ENCODE results near the gene TEX22.

Gene TEX22

GRCh38 chr14:105446971-105447370 is 48.6 kb downstream of the TEX22 start:
- TF ChIP-seq ZNF394 (tag by site-specific recombination; IDR thresholded peaks at IDR 0.05; ENCODE audit: borderline replicate concordance), result peak; percentile 11; the same call in 1 of the 2 replicates
- TF ChIP-seq REST (tag by site-specific recombination; IDR thresholded peaks at IDR 0.05), result no peak
- H3K9me3 ChIP-seq (ENCODE audit: control insufficient read depth, insufficient read depth, low read depth, low read length), result no peaks in the 10 kb centered on the region
- ChIA-PET CTCF (interaction anchor here (1.4 kb wide), 1 partner anchor 76 kb away, joined by 3 read pairs; no protein-coding TSS in a partner anchor), POLR2A (no interaction called here)
- H3K27ac ChIP-seq (ENCODE audit: extremely low read depth, low read depth, low read length), result no peak overlapping the region
- H3K36me3 ChIP-seq (ENCODE audit: control insufficient read depth in 2 of 2, insufficient read depth in 1 of 2, low read length in 2 of 2), result peaks cover 0 to 57% of the 10 kb centered on the region in 2 experiments; a peak in 2 of 3 replicates
- no peaks in the 10 kb centered on the region for H3K4me1 ChIP-seq (ENCODE audit: control insufficient read depth, insufficient read depth, low read length)
- H3K4me3 ChIP-seq (ENCODE audit: low read depth, low read length), result no peak overlapping the region

DNA sequence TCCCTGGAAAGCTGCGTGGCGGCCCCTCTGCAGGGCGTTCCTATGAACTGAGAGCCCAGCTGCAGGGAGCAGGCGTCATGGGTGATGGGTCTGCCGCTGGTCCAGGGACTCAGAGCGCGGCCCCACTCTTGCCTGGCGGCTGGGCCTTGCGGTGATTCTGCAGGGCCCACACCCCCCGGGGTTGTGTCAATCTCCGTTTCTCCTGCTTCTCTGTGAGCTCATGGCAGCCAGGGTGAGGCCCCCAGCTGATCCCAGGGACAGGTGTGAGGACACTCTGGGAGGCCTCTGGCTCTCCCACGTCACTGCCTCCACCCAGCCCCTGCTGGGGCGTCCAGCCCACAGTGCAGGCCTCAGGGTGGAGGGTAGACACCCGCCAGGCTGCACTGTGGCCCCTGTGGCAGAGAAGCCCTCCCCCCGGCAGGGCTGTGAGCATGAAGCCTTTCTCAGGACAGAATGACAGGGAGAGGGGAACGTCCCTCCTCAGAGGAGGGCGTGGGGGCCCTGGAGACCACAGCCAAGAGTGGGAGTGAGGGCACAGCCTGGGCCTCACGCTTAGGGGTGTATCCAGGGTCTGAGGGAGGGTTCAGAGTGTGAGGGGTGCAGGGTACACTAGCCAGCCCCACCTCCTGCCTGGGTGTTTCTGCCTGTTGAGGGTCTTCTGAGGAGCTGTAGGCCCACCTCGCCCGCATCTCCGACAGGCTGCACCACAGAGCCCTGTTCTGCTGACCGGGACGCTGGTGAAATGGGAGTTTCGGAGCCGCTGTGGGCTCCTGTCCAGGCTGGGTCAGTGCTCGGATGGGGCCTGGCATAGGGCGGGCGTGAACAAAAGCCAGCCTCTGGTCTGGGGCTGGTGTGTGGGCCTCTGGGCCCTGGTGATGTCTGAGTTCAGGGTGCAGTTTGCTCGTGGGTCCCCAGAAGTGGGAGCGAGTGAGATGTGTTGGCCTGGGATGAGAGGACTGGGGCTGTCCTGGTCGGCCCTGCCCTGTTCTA is 49.6 kb downstream of the TEX22 start:
- peak overlapping the region; percentile 49; the same call in 1 of the 2 replicates for H3K27ac ChIP-seq (ENCODE audit: extremely low read depth, low read depth, low read length)
- no peaks in the 10 kb centered on the region for H3K4me1 ChIP-seq (ENCODE audit: control insufficient read depth, insufficient read depth, low read length)
- ChIA-PET CTCF (interaction anchor here (0.5 to 1.4 kb wide), 8 partner anchors 13 to 581 kb away, joined by 3 to 7 read pairs (median 4); no protein-coding TSS in a partner anchor), POLR2A (interaction anchor here (0.6 to 1.4 kb wide), 2 partner anchors 33 to 44 kb away, joined by 3 to 4 read pairs; no protein-coding TSS in a partner anchor)
- H3K4me3 ChIP-seq (ENCODE audit: low read depth, low read length), result no peak overlapping the region
- H3K36me3 ChIP-seq (ENCODE audit: control insufficient read depth in 2 of 2, insufficient read depth in 1 of 2, low read length in 2 of 2), result peaks cover 7 to 57% of the 10 kb centered on the region in 2 experiments; a peak in 2 of 3 replicates
- no peaks in the 10 kb centered on the region for H3K9me3 ChIP-seq (ENCODE audit: control insufficient read depth, insufficient read depth, low read depth, low read length)
- no peak for TF ChIP-seq WT1 (tag by site-specific recombination; IDR thresholded peaks at IDR 0.05)
- TF ChIP-seq GLIS2 (tag by site-specific recombination; IDR thresholded peaks at IDR 0.05), result peak; percentile 49; the same call in 1 of the 2 replicates
- TF ChIP-seq ZNF423 (tag by site-specific recombination; IDR thresholded peaks at IDR 0.05), result no peak
- no peak for TF ChIP-seq ZNF660 (tag by site-specific recombination; IDR thresholded peaks at IDR 0.05)
- TF ChIP-seq ZNF654 (tag by site-specific recombination; IDR thresholded peaks at IDR 0.05; ENCODE audit: low read depth), result no peak
- no peak for TF ChIP-seq ZFP37 (tag by site-specific recombination; IDR thresholded peaks at IDR 0.05)
- TF ChIP-seq GLIS1 (tag by site-specific recombination; IDR thresholded peaks at IDR 0.05), result peak; percentile 98
- no peak for TF ChIP-seq ZNF140 (tag by site-specific recombination; IDR thresholded peaks at IDR 0.05)
- TF ChIP-seq ZIC2 (tag by site-specific recombination; IDR thresholded peaks at IDR 0.05), result peak; percentile 91
- TF ChIP-seq ZBTB17 (tag by site-specific recombination; IDR thresholded peaks at IDR 0.05), result no peak
- TF ChIP-seq GLI4 (tag by site-specific recombination; IDR thresholded peaks at IDR 0.05), result no peak
- TF ChIP-seq, protein P1, sequence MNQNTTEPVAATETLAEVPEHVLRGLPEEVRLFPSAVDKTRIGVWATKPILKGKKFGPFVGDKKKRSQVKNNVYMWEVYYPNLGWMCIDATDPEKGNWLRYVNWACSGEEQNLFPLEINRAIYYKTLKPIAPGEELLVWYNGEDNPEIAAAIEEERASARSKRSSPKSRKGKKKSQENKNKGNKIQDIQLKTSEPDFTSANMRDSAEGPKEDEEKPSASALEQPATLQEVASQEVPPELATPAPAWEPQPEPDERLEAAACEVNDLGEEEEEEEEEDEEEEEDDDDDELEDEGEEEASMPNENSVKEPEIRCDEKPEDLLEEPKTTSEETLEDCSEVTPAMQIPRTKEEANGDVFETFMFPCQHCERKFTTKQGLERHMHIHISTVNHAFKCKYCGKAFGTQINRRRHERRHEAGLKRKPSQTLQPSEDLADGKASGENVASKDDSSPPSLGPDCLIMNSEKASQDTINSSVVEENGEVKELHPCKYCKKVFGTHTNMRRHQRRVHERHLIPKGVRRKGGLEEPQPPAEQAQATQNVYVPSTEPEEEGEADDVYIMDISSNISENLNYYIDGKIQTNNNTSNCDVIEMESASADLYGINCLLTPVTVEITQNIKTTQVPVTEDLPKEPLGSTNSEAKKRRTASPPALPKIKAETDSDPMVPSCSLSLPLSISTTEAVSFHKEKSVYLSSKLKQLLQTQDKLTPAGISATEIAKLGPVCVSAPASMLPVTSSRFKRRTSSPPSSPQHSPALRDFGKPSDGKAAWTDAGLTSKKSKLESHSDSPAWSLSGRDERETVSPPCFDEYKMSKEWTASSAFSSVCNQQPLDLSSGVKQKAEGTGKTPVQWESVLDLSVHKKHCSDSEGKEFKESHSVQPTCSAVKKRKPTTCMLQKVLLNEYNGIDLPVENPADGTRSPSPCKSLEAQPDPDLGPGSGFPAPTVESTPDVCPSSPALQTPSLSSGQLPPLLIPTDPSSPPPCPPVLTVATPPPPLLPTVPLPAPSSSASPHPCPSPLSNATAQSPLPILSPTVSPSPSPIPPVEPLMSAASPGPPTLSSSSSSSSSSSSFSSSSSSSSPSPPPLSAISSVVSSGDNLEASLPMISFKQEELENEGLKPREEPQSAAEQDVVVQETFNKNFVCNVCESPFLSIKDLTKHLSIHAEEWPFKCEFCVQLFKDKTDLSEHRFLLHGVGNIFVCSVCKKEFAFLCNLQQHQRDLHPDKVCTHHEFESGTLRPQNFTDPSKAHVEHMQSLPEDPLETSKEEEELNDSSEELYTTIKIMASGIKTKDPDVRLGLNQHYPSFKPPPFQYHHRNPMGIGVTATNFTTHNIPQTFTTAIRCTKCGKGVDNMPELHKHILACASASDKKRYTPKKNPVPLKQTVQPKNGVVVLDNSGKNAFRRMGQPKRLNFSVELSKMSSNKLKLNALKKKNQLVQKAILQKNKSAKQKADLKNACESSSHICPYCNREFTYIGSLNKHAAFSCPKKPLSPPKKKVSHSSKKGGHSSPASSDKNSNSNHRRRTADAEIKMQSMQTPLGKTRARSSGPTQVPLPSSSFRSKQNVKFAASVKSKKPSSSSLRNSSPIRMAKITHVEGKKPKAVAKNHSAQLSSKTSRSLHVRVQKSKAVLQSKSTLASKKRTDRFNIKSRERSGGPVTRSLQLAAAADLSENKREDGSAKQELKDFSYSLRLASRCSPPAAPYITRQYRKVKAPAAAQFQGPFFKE (tag by site-specific recombination; IDR thresholded peaks at IDR 0.05; ENCODE audit: borderline replicate concordance), result no peak
- TF ChIP-seq ZNF37A (tag by site-specific recombination; IDR thresholded peaks at IDR 0.05), result no peak
- TF ChIP-seq ZNF514 (tag by site-specific recombination; IDR thresholded peaks at IDR 0.05), result no peak
- TF ChIP-seq ZNF175 (tag by site-specific recombination; IDR thresholded peaks at IDR 0.05), result no peak
- TF ChIP-seq ZBTB7A (tag by site-specific recombination; IDR thresholded peaks at IDR 0.05; ENCODE audit: low read depth), result no peak
- TF ChIP-seq, protein P2, sequence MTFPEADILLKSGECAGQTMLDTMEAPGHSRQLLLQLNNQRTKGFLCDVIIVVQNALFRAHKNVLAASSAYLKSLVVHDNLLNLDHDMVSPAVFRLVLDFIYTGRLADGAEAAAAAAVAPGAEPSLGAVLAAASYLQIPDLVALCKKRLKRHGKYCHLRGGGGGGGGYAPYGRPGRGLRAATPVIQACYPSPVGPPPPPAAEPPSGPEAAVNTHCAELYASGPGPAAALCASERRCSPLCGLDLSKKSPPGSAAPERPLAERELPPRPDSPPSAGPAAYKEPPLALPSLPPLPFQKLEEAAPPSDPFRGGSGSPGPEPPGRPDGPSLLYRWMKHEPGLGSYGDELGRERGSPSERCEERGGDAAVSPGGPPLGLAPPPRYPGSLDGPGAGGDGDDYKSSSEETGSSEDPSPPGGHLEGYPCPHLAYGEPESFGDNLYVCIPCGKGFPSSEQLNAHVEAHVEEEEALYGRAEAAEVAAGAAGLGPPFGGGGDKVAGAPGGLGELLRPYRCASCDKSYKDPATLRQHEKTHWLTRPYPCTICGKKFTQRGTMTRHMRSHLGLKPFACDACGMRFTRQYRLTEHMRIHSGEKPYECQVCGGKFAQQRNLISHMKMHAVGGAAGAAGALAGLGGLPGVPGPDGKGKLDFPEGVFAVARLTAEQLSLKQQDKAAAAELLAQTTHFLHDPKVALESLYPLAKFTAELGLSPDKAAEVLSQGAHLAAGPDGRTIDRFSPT (tag by site-specific recombination; IDR thresholded peaks at IDR 0.05), result no peak
- no peak for TF ChIP-seq ZNF146 (tag by site-specific recombination; IDR thresholded peaks at IDR 0.05)
- peak; percentile 40; the same call in 1 of the 2 replicates for TF ChIP-seq ZNF394 (tag by site-specific recombination; IDR thresholded peaks at IDR 0.05; ENCODE audit: borderline replicate concordance)
- TF ChIP-seq YY2 (tag by site-specific recombination; IDR thresholded peaks at IDR 0.05), result 0 out of 2 replicates have a peak, but pooled peaks have one; percentile 25
